HCT116 (cell line): ENCODE results near the gene ADAMTSL5. TPM values are rescaled to one million over a fixed set of nuclear protein-coding genes. Genes with fewer than 3 reads are reported as not detected.

Experiments used
- ATAC-seq: fragments of 200-7000 bp; cut with Tn5 transposase; 2 replicates; pipeline ENCODE4 v1.9.1; 2020; ENCODE audit warnings: mild to moderate bottlenecking, moderate library complexity
- BruUV-seq: library from RNA; stranded (reverse); fragments of 400-500 nt; replicated peaks from 2 replicates; lab custom pipeline; 2021; lab: Mats Ljungman, UMichigan
- CTCF ChIA-PET: fragments of 300-600 bp; sonication (Branson Sonifier 250); formaldehyde crosslinking; loops from one replicate; lab custom pipeline; 2021; ENCODE audit warnings: antibody characterized with exemption; lab: Charles Lee
- POLR2A ChIA-PET: fragments of 300-600, 350-600 bp; sonication (Branson Sonifier 250); formaldehyde crosslinking; loops from one replicate; lab custom pipeline; 2021; ENCODE audit warnings: antibody characterized with exemption; lab: Charles Lee
- RAD21 ChIA-PET, 2 experiments: fragments of 300-600 bp; sonication (Branson Sonifier 250); formaldehyde crosslinking; loops; one replicate each; lab custom pipeline; 2023; ENCODE audit warnings: low total read pairs in 2 of 2; ENCODE audit not compliant: uncharacterized antibody in 2 of 2, unreplicated experiment in 2 of 2, low non-redundant PET in 1 of 2; lab: Charles Lee
- DNase-seq: peaks from one replicate; pipeline ENCODE4 v3.0.0-alpha.2; 2010; ENCODE audit warnings: low read depth, low spot score
- H2AFZ ChIP-seq: fragments of 200-600 bp; shearing (Covaris generic), sonication (generic); 2 replicates; pipeline ENCODE4 v1.6.1; 2017; ENCODE audit warnings: low read depth, mixed run types, mixed read lengths, antibody characterized with exemption, low read length; ENCODE audit not compliant: poor library complexity, severe bottlenecking
- H3K27ac ChIP-seq: 2 replicates; pipeline ENCODE4 v1.5.1; 2012; ENCODE audit warnings: low read depth, low read length
- H3K27me3 ChIP-seq: fragments of 200-600 bp; sonication (generic); 2 replicates; pipeline ENCODE4 v1.6.1; 2016; ENCODE audit warnings: mixed run types, low read length, mixed read lengths; ENCODE audit not compliant: insufficient read depth
- H3K36me3 ChIP-seq, 2 experiments: fragments of 200-500 bp in 1 of 2; fragments of 200-600 bp in 1 of 2; sonication (Bioruptor generic) in 1 of 2; sonication (generic) in 1 of 2; 2 replicates each; pipeline versions ENCODE4 v1.5.1 to v1.6.1; 2014 to 2016; ENCODE audit warnings: low read length in 2 of 2, inconsistent platforms in 1 of 2, mixed read lengths in 1 of 2, mixed run types in 1 of 2; ENCODE audit not compliant: insufficient read depth in 2 of 2, control insufficient read depth in 1 of 2
- H3K4me1 ChIP-seq, 2 experiments: fragments of 200-600 bp in 1 of 2; sonication (generic) in 1 of 2; 2 replicates each; pipeline versions ENCODE4 v1.5.1 to v1.6.1; 2012 to 2017; ENCODE audit warnings: low read length in 2 of 2, inconsistent platforms in 1 of 2, mild to moderate bottlenecking in 1 of 2, mixed read lengths in 1 of 2, mixed run types in 1 of 2, moderate library complexity in 1 of 2; ENCODE audit not compliant: insufficient read depth in 2 of 2, control insufficient read depth in 1 of 2
- H3K4me2 ChIP-seq: fragments of 200-600 bp; sonication (generic); 2 replicates; pipeline ENCODE4 v1.6.1; 2017; ENCODE audit warnings: mixed run types, low read length, mixed read lengths
- H3K4me3 ChIP-seq, 2 experiments: fragments of 200-600 bp in 1 of 2; sonication (generic) in 1 of 2; replicated peaks in 1 of 2; 2 replicates each; pipeline ENCODE4 v1.5.1; 2011 to 2016; ENCODE audit warnings: low read length in 2 of 2, control low read depth in 1 of 2, low read depth in 1 of 2, mild to moderate bottlenecking in 1 of 2, mixed read lengths in 1 of 2, mixed run types in 1 of 2
- H3K79me2 ChIP-seq: fragments of 200-600 bp; sonication (generic); 2 replicates; pipeline ENCODE4 v1.6.1; 2017; ENCODE audit warnings: mild to moderate bottlenecking, mixed run types, low read length, moderate library complexity, mixed read lengths; ENCODE audit not compliant: insufficient read depth
- H3K9ac ChIP-seq: fragments of 200-600 bp; sonication (generic); 2 replicates; pipeline ENCODE4 v1.6.1; 2016; ENCODE audit warnings: low read length, mixed read lengths
- H3K9me2 ChIP-seq: fragments of 200-600 bp; sonication (generic), shearing (Covaris generic); 2 replicates; pipeline ENCODE4 v1.6.1; 2017; ENCODE audit warnings: mixed run types, mild to moderate bottlenecking, moderate library complexity; ENCODE audit not compliant: insufficient read depth
- H3K9me3 ChIP-seq, 2 experiments: fragments of 200-500 bp in 1 of 2; fragments of 200-600 bp in 1 of 2; sonication (Bioruptor generic) in 1 of 2; sonication (generic) in 1 of 2; 2 replicates each; pipeline ENCODE4 v1.6.1; 2014 to 2017; ENCODE audit warnings: low read length in 2 of 2, mixed read lengths in 2 of 2, inconsistent platforms in 1 of 2, low read depth in 1 of 2, mild to moderate bottlenecking in 1 of 2, mixed run types in 1 of 2, moderate library complexity in 1 of 2; ENCODE audit not compliant: control insufficient read depth in 1 of 2, insufficient read depth in 1 of 2
- H4K20me1 ChIP-seq: fragments of 200-600 bp; sonication (generic), shearing (Covaris generic); 2 replicates; pipeline ENCODE4 v1.6.1; 2017; ENCODE audit warnings: mixed run types, mild to moderate bottlenecking, moderate library complexity; ENCODE audit not compliant: insufficient read depth
- EZH2 ChIP-seq: fragments of 200-600 bp; sonication (generic); IDR thresholded peaks from 2 replicates; pipeline ENCODE4 v1.6.1; 2017; ENCODE audit warnings: antibody characterized with exemption, mixed run types
- MAX ChIP-seq: IDR thresholded peaks from 2 replicates; pipeline ENCODE4 v1.6.1; 2012
- TCF7L2 ChIP-seq: IDR thresholded peaks from 2 replicates; pipeline ENCODE4 v1.7.0; 2011; ENCODE audit warnings: borderline replicate concordance, inconsistent platforms; ENCODE audit not compliant: insufficient read depth, insufficient read length; ENCODE audit errors: extremely low read depth
- intact Hi-C: fragments of 100-400 bp; cut with micrococcal nuclease; formaldehyde crosslinking; loops from 2 replicates; pipeline ENCODE4 v1.10.0; 2022
- total RNA-seq: library from RNA; stranded (reverse); gene quantifications from one replicate; pipeline ENCODE4 v1.2.1, GENCODE V29; 2021; ENCODE audit not compliant: unreplicated experiment
- TF ChIP-seq, protein P1 (sequence below), 3 experiments: fragments of 200-600 bp in 1 of 3; sonication (generic) in 1 of 3; IDR thresholded peaks in 2 of 3; conservative IDR thresholded peaks in 1 of 3; 2 replicates each; pipeline ENCODE4 v1.5.1; 2012 to 2017; ENCODE audit warnings: low read depth in 2 of 3, low read length in 2 of 3, antibody characterized with exemption in 1 of 3, borderline replicate concordance in 1 of 3, control low read depth in 1 of 3, mild to moderate bottlenecking in 1 of 3, mixed read lengths in 1 of 3, mixed run types in 1 of 3, moderate library complexity in 1 of 3; ENCODE audit not compliant: insufficient read depth in 1 of 3

ADAMTSL5 gene
- total RNA-seq, 1 experiment from 2014 or later = 24.0 TPM

- Histone ChIP-seq H3K36me3 (no peaks in the 10 kb centered on the region), H3K27ac (peak overlapping the region; percentile 5; the same call in 1 of the 2 replicates), H3K4me2 (peak overlapping the region; percentile 62), H3K27me3 (no peaks in the 10 kb centered on the region), H3K79me2 (no peaks in the 10 kb centered on the region), H3K4me3 (peak overlapping the region in 1 of 2 experiments; percentile 16; a peak in 1 of 4 replicates), H3K4me1 (peaks cover 9 to 38% of the 10 kb centered on the region in 2 experiments), H3K9me3 (no peaks in the 10 kb centered on the region), H3K9ac (peak overlapping the region; percentile 53), H3K9me2 (no peaks in the 10 kb centered on the region), H4K20me1 (no peaks in the 10 kb centered on the region), H2AFZ (peak overlapping the region; percentile 26)
- RAD21 ChIA-PET = no interaction called here
- no peak for TF ChIP-seq EZH2
- TF ChIP-seq, protein P1, sequence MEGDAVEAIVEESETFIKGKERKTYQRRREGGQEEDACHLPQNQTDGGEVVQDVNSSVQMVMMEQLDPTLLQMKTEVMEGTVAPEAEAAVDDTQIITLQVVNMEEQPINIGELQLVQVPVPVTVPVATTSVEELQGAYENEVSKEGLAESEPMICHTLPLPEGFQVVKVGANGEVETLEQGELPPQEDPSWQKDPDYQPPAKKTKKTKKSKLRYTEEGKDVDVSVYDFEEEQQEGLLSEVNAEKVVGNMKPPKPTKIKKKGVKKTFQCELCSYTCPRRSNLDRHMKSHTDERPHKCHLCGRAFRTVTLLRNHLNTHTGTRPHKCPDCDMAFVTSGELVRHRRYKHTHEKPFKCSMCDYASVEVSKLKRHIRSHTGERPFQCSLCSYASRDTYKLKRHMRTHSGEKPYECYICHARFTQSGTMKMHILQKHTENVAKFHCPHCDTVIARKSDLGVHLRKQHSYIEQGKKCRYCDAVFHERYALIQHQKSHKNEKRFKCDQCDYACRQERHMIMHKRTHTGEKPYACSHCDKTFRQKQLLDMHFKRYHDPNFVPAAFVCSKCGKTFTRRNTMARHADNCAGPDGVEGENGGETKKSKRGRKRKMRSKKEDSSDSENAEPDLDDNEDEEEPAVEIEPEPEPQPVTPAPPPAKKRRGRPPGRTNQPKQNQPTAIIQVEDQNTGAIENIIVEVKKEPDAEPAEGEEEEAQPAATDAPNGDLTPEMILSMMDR (IDR thresholded peaks at IDR 0.05 in 2 of 3, conservative IDR thresholded peaks at IDR 0.05 in 1 of 3; ENCODE audit: borderline replicate concordance in 1 of 3, insufficient read depth in 1 of 3, low read depth in 2 of 3, low read length in 2 of 3) = peak in 2 of 3 experiments; percentile 74 to 84; a peak in 5 of 6 replicates
- TF ChIP-seq MAX = peak; percentile 95
- peak; percentile 48 for TF ChIP-seq TCF7L2
- ATAC-seq (peak; percentile 43), DNase-seq (no peak)
- BruUV-seq = no TSS peak
- CTCF ChIA-PET = interaction anchor here (1.2 kb wide), 1 partner anchor 13 kb away, joined by 3 read pairs; no protein-coding TSS in a partner anchor
- intact Hi-C loops = no loop called here
- POLR2A ChIA-PET = no interaction called here
These were observed 9.5 kb downstream of the ADAMTSL5 start for GRCh38 chr19:1503089-1503924.
